A673 (cell line): ENCODE results near the gene C20orf202. TPM values are rescaled to one million over a fixed set of nuclear protein-coding genes. Genes with fewer than 3 reads are reported as not detected.
"Not testable (repeated sequence)": the region's sequence is repeated elsewhere in the genome, so short reads cannot be mapped to it uniquely, and the experiment has no call there.

ENCODE experiments used
- BruUV-seq: library from RNA; stranded (reverse); fragments of 400-500 nt; replicated peaks from 2 replicates; lab custom pipeline; 2021; lab: Mats Ljungman, UMichigan
- CTCF ChIA-PET: fragments of 300-600 bp; sonication (Branson Sonifier 250); formaldehyde crosslinking; loops from one replicate; lab custom pipeline; 2022; ENCODE audit warnings: antibody characterized with exemption; lab: Charles Lee
- POLR2A ChIA-PET: fragments of 300-600 bp; sonication (Branson Sonifier 250); formaldehyde crosslinking; loops from one replicate; lab custom pipeline; 2022; ENCODE audit warnings: antibody characterized with exemption; ENCODE audit not compliant: low non-redundant PET; lab: Charles Lee
- DNase-seq: peaks from one replicate; pipeline ENCODE4 v3.0.0-alpha.2; 2015; ENCODE audit warnings: low spot score
- H3K27ac ChIP-seq: fragments of 200-600 bp; sonication (generic); 2 replicates; pipeline ENCODE4 v1.5.1; 2016; ENCODE audit warnings: mixed run types, low read depth, mild to moderate bottlenecking, mixed read lengths, antibody characterized with exemption, low read length; ENCODE audit not compliant: poor library complexity, severe bottlenecking
- H3K27me3 ChIP-seq: fragments of 200-600 bp; sonication (generic); replicated peaks from 2 replicates; pipeline ENCODE4 v1.6.1; 2017; ENCODE audit warnings: mixed run types, low read depth, mild to moderate bottlenecking, mixed read lengths, antibody characterized with exemption, low read length; ENCODE audit not compliant: insufficient read depth, poor library complexity
- H3K36me3 ChIP-seq: fragments of 200-600 bp; sonication (generic); 2 replicates; pipeline ENCODE4 v1.6.1; 2016; ENCODE audit warnings: mixed run types, mild to moderate bottlenecking, mixed read lengths, antibody characterized with exemption, low read length; ENCODE audit not compliant: insufficient read depth, poor library complexity, severe bottlenecking
- H3K4me1 ChIP-seq: fragments of 200-600 bp; sonication (generic); 2 replicates; pipeline ENCODE4 v1.6.1; 2017; ENCODE audit warnings: mixed run types, mild to moderate bottlenecking, mixed read lengths, antibody characterized with exemption, low read length; ENCODE audit not compliant: insufficient read depth, poor library complexity, severe bottlenecking
- H3K4me3 ChIP-seq: fragments of 200-600 bp; sonication (generic); 2 replicates; pipeline ENCODE4 v1.5.1; 2016; ENCODE audit warnings: low read depth, mixed run types, mild to moderate bottlenecking, mixed read lengths, low read length; ENCODE audit not compliant: poor library complexity, severe bottlenecking
- H3K9me3 ChIP-seq: fragments of 200-600 bp; sonication (generic); 2 replicates; pipeline ENCODE4 v1.6.1; 2016; ENCODE audit warnings: mixed run types, low read depth, mild to moderate bottlenecking, mixed read lengths, antibody characterized with exemption, low read length; ENCODE audit not compliant: poor library complexity, severe bottlenecking
- EZH2 ChIP-seq: fragments of 200-600 bp; sonication (generic); IDR thresholded peaks from 2 replicates; pipeline ENCODE4 v1.6.1; 2017; ENCODE audit warnings: borderline replicate concordance, low read depth, mild to moderate bottlenecking, mixed read lengths, antibody characterized with exemption, low read length; ENCODE audit not compliant: poor library complexity, severe bottlenecking
- intact Hi-C: fragments of 100-400 bp; cut with micrococcal nuclease; formaldehyde crosslinking; loops from one replicate; pipeline ENCODE4 v1.10.0; 2022; ENCODE audit not compliant: unreplicated experiment
- total RNA-seq: library from RNA; stranded (reverse); gene quantifications from 2 replicates; pipeline ENCODE4 v1.2.3, GENCODE V29; 2021
- TF ChIP-seq, protein P1 (sequence below): fragments of 300-800, 200-600 bp; sonication (generic); conservative IDR thresholded peaks from 2 replicates; pipeline ENCODE4 v1.5.1; 2017; ENCODE audit warnings: low read depth, mild to moderate bottlenecking, antibody characterized with exemption, low read length, moderate library complexity, mixed read lengths

The C20orf202 gene
- total RNA-seq, 1 experiment from 2014 or later: not detected

DNA sequence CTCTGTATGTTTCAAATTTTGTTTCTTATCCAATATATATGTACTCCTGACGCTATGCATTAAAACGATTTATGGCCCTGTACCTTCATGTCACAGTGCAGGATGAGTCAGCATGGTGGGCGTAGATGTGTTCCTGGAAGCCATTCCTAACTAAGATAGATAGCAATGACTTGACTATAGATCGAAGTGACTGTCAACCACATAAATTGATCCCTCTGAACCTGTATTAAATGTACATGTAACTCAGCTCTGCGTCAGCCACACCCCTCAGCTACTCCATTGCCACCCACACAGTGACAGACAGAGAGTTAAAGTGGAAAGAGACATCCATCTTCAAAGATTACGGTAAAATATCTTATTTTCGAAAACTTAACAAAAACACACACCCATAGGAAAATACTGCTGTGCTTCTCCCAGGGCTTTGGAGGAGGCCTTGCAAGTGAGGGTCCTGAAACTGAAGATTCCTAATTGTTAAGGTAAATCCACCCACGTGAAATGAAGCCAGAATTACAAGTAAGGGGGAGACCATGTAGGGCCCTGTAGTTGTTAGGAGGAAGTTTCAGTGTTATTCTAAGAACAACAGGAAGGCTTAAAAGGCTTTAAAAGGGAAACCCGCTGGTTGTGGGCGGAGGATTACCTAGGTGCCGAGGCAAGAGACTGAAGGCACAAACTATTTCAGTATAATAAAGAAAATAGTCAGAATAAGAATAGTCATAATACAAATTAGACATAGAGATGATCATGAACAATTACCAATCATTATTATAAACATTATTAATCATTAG, 12.3 kb downstream of the C20orf202 start:
- no peak for TF ChIP-seq EZH2
- TF ChIP-seq, protein P1, sequence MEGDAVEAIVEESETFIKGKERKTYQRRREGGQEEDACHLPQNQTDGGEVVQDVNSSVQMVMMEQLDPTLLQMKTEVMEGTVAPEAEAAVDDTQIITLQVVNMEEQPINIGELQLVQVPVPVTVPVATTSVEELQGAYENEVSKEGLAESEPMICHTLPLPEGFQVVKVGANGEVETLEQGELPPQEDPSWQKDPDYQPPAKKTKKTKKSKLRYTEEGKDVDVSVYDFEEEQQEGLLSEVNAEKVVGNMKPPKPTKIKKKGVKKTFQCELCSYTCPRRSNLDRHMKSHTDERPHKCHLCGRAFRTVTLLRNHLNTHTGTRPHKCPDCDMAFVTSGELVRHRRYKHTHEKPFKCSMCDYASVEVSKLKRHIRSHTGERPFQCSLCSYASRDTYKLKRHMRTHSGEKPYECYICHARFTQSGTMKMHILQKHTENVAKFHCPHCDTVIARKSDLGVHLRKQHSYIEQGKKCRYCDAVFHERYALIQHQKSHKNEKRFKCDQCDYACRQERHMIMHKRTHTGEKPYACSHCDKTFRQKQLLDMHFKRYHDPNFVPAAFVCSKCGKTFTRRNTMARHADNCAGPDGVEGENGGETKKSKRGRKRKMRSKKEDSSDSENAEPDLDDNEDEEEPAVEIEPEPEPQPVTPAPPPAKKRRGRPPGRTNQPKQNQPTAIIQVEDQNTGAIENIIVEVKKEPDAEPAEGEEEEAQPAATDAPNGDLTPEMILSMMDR: no peak
- Histone ChIP-seq H3K4me3 (no peak overlapping the region), H3K4me1 (peaks cover 5% of the 10 kb centered on the region), H3K27me3 (no peaks in the 10 kb centered on the region), H3K9me3 (no peaks in the 10 kb centered on the region), H3K36me3 (no peaks in the 10 kb centered on the region), H3K27ac (peak overlapping the region; percentile 48)
- ChIA-PET POLR2A (no interaction called here), CTCF (no interaction called here)
- intact Hi-C loops: no loop called here
- DNase-seq: peak; percentile 58
- BruUV-seq: no TSS peak

DNA sequence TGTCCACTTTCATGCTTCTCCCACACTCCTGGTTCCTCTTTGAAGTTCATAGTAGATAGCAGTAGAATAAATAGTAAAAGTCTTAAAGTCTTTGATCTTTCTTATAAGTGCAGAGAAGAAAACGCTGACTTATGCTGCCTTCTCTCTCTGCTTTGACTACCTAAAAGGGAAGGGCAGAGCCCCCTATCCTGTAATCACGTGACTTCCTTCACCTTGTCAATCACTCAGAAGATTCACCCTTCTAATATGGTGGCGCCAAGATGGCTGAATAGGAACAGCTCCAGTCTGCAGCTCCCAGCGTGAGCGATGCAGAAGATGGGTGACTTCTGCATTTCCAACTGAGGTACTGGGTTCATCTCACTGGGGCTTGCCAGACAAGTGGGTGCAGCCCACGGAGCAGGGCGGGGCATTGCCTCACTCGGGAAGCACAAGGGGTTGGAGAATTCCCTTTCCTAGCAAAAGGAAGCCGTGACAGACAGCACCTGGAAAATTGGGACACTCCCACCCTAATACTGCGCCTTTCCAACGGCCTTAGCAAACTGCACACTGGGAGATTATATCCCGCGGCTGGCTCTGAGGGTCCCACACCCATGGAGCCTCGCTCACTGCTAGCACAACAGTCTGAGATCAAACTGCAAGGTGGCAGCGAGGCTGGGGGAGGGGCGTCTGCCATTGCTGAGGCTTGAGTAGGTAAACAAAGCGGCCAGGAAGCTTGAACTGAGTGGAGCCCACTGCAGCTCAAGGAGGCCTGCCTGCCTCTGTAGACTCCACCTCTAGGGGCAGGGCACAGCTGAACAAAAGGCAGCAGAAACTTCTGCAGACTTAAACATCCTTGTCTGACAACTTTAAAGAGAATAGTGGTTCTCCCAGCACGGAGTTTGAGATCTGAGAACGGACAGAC, 13.5 kb downstream of the C20orf202 start:
- H3K36me3 ChIP-seq, H3K27ac ChIP-seq, H3K4me1 ChIP-seq, BruUV-seq, DNase-seq, POLR2A ChIA-PET, H3K4me3 ChIP-seq, intact Hi-C loops, H3K9me3 ChIP-seq, H3K27me3 ChIP-seq, CTCF ChIA-PET: not testable (repeated sequence)

DNA sequence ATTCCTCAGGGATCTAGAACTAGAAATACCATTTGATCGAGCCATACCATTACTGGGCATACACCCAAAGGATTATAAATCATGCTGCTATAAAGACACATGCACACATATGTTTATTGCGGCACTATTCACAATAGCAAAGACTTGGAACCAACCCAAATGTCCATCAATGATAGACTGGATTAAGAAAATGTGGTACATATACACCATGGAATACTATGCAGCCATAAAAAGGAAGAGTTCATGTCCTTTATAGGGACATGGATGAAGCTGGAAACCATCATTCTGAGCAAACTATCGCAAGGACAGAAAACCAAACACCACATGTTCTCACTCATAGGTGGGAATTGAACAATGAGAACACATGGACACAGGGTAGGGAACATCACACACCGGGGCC, 19.5 kb downstream of the C20orf202 start:
- H3K36me3 ChIP-seq, H3K4me1 ChIP-seq, POLR2A ChIA-PET, DNase-seq, H3K27ac ChIP-seq, BruUV-seq, H3K9me3 ChIP-seq, H3K4me3 ChIP-seq, H3K27me3 ChIP-seq, CTCF ChIA-PET: not testable (repeated sequence)
- intact Hi-C loops: loop anchor here (10.0 kb wide), 1 partner anchor 172 kb away; the partner anchor contains the start of gene FKBP1A

DNA sequence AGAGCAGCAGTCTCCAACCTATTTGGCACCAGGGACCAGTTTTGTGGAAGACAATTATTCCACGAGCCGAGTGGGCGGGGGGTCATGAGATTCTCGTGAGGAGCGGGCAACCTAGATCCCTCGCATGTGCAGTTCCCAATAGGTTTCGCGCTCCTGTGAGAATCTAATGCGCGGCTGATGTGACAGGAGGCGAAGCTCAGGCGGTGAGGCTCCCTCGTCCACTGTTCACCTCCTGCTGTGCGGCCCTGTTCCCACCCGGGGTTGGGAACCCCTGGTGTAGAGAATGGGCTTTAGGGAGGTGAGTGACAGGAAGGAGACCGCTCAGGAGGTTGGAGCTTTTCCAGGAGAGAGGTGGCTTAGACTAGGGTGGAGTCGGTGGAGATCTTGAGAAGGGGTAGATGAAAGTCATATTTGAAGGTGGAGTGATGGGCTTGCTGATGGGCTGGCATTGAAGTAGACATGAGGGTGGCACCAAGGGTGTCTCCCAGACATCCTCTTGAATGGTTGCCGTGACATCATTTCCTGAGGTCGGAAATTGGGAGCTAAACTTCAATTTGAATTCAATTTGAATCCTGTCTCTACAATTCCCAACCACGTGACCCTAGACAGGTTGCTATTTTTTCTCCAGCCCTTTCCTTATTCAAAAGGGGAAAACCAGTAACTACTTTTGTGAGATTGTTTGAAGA, 21.1 kb downstream of the C20orf202 start:
- H3K36me3 ChIP-seq: no peaks in the 10 kb centered on the region
- no peaks in the 10 kb centered on the region for H3K9me3 ChIP-seq
- ChIA-PET CTCF (no interaction called here), POLR2A (no interaction called here)
- no peak overlapping the region for H3K27ac ChIP-seq
- no peak overlapping the region for H3K4me3 ChIP-seq
- BruUV-seq: no TSS peak
- intact Hi-C loops: loop anchor here (10.0 kb wide), 1 partner anchor 170 kb away; the partner anchor contains the start of gene FKBP1A
- peak; percentile 52 for DNase-seq
- peaks cover 5% of the 10 kb centered on the region for H3K4me1 ChIP-seq
- peaks cover 24% of the 10 kb centered on the region for H3K27me3 ChIP-seq
- no peak for TF ChIP-seq EZH2
- TF ChIP-seq, protein P1: no peak
